Endothelial cell (in vitro differentiated cells): ENCODE data around the gene SPG7. TPM values are rescaled to one million over a fixed set of nuclear protein-coding genes. Genes with fewer than 3 reads are reported as not detected.

Source experiments
- DNase-seq: peaks from one replicate; pipeline ENCODE4 v3.0.0; 2021; ENCODE audit warnings: low spot score
- H3K27ac Mint-ChIP-seq: one replicate; pipeline ENCODE4 v1.8.0; 2021; ENCODE audit warnings: mixed read lengths, inconsistent platforms; ENCODE audit not compliant: unreplicated experiment
- H3K27me3 Mint-ChIP-seq: one replicate; pipeline ENCODE4 v1.8.0; 2021; ENCODE audit warnings: mild to moderate bottlenecking, moderate library complexity, mixed read lengths, inconsistent platforms; ENCODE audit not compliant: unreplicated experiment
- H3K36me3 Mint-ChIP-seq: one replicate; pipeline ENCODE4 v1.8.0; 2021; ENCODE audit warnings: mild to moderate bottlenecking, low read depth, mixed read lengths, inconsistent platforms; ENCODE audit not compliant: unreplicated experiment
- H3K4me1 Mint-ChIP-seq: one replicate; pipeline ENCODE4 v1.8.0; 2021; ENCODE audit warnings: mild to moderate bottlenecking, mixed read lengths, inconsistent platforms; ENCODE audit not compliant: unreplicated experiment
- H3K4me3 Mint-ChIP-seq: one replicate; pipeline ENCODE4 v1.8.0; 2021; ENCODE audit warnings: mild to moderate bottlenecking, mixed read lengths, inconsistent platforms; ENCODE audit not compliant: unreplicated experiment
- H3K9me3 Mint-ChIP-seq: one replicate; pipeline ENCODE4 v1.8.0; 2021; ENCODE audit warnings: mixed read lengths, inconsistent platforms; ENCODE audit not compliant: unreplicated experiment
- CTCF ChIP-seq: fragments of 200-600 bp; sonication (generic); IDR thresholded peaks from one replicate; pipeline ENCODE4 v1.5.0; 2021; ENCODE audit warnings: antibody characterized with exemption; ENCODE audit not compliant: unreplicated experiment
- total RNA-seq: library from RNA; stranded (reverse); fragmentation: NEBNext Ultra II Directional; extraction: Animal tissue kit (Norgen Biotek cat#: 25700); gene quantifications from one replicate; pipeline ENCODE4 v1.2.1, GENCODE V29; 2021; ENCODE audit not compliant: unreplicated experiment

The SPG7 gene
- total RNA-seq, 1 donor from 2014 or later: 207 TPM

DNA sequence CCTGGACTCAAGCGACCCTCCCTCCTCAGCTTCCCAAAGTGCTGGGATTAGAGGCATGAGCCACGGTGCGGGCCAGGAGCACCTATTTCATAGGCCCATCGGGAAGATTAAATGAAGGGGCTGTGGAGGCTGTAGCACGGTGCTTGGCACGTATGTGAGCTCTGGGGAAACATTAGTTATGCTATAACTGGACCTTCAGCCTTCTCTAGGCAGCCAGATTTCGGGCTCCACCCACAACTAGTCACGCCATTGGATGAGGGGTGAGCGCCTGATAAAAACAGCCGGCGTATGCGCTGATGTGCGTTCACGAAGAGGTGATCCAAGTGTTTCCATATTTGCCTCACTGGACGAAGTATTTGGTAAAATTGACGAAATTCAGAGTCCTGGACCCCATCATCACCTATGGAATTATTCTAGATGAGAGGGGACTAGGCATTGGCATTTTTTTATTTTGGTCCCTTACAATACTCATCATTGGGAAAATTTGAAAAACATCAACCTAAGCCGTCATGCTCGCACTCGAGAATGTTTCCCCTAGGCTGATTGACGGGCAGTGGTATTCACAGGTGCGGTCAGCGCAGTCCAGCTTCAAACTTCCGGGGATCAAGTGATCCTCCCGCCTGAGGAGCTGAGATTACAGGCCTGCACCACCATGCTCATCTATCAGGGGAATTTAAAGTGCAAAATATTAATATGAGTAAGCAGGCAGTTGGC lies 16.1 kb upstream of the SPG7 start:
- peaks cover 35% of the 10 kb centered on the region for H3K4me1 Mint-ChIP-seq
- DNase-seq: no peak
- TF ChIP-seq CTCF: no peak
- H3K36me3 Mint-ChIP-seq: peaks cover 8% of the 10 kb centered on the region
- H3K27ac Mint-ChIP-seq: no peak overlapping the region
- H3K4me3 Mint-ChIP-seq: peak overlapping the region; percentile 95
- peaks cover 14% of the 10 kb centered on the region for H3K27me3 Mint-ChIP-seq
- H3K9me3 Mint-ChIP-seq: no peaks in the 10 kb centered on the region

- no peak overlapping the region for H3K4me3 Mint-ChIP-seq
- peaks cover 24% of the 10 kb centered on the region for H3K4me1 Mint-ChIP-seq
These were observed 14.4 kb upstream of the SPG7 start for GRCh38 chr16:89493776-89494175.

GRCh38 chr16:89495121-89495520 lies 13.1 kb upstream of the SPG7 start:
- no peak for DNase-seq
- H3K4me3 Mint-ChIP-seq: no peak overlapping the region

More at GRCh38 chr16:89493776-89494175, 14.4 kb upstream of the SPG7 start:
- no peak for TF ChIP-seq CTCF
- Mint-ChIP-seq H3K36me3 (peaks cover 4% of the 10 kb centered on the region), H3K27ac (no peak overlapping the region), H3K27me3 (peaks cover 12% of the 10 kb centered on the region), H3K9me3 (no peaks in the 10 kb centered on the region)
- DNase-seq: no peak

DNA sequence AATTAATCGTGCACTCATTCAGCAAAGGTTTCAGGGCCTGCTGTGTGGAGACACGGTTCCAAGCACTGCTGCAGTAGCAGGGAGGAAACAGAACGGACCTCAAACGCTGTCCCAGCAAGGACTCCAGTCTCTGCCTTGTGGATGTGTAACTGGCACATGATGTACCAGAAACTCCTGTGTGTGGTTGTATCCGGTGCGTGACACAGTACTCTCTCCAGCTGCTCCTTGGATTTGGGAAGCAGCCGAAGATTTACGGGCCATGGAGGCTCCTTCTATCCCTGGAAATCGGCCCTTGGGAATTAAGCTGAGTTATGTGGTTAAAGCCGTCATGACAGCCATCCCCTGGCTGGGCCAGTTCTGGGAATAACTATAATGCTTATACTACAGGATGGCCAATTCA lies 9.4 kb upstream of the SPG7 start:
- H3K27ac Mint-ChIP-seq: no peak overlapping the region
- peaks cover 4% of the 10 kb centered on the region for H3K4me1 Mint-ChIP-seq
- H3K4me3 Mint-ChIP-seq: no peak overlapping the region

More at GRCh38 chr16:89495121-89495520, 13.1 kb upstream of the SPG7 start:
- no peak for TF ChIP-seq CTCF
- Mint-ChIP-seq H3K36me3 (no peaks in the 10 kb centered on the region), H3K9me3 (no peaks in the 10 kb centered on the region), H3K27ac (peak overlapping the region; percentile 48), H3K27me3 (peaks cover 8% of the 10 kb centered on the region), H3K4me1 (peaks cover 20% of the 10 kb centered on the region)

More for the DNA sequence above, 9.4 kb upstream of the SPG7 start:
- Mint-ChIP-seq H3K36me3 (no peaks in the 10 kb centered on the region), H3K9me3 (no peaks in the 10 kb centered on the region), H3K27me3 (no peaks in the 10 kb centered on the region)
- DNase-seq: no peak
- no peak for TF ChIP-seq CTCF
